PC-3 (cell line): ENCODE results near the gene FALEC.

Source experiments
- CTCF ChIP-seq: fragments of 300-600 bp; sonication (generic); conservative IDR thresholded peaks from 2 replicates; pipeline ENCODE4 v1.5.1; 2017; ENCODE audit warnings: antibody characterized with exemption, low read depth, mild to moderate bottlenecking, low read length
- EZH2 ChIP-seq: fragments of 300-600 bp; sonication (generic); IDR thresholded peaks from one replicate; pipeline ENCODE4 v1.6.1; 2017; ENCODE audit warnings: antibody characterized with exemption, mild to moderate bottlenecking, low read length; ENCODE audit not compliant: unreplicated experiment

DNA sequence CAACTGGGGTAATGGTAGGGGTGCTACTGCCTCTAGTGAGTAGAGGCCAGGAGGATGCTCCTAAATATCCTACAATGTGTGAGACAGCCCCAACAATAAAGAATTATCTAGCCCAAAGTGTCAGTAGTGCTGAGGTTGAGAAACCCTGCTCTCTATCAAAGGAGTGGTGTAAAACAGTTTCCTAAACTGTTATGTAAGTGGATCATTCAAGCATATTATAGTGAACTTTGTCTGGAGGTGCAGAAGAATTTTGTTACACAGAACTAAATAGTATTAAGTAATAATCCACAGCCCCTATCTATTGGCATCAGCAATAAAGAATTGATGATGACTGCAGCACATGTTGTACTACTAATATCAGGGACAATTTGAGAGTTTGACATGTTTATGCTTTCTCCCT is 48.6 kb upstream of the FALEC start:
- no peak for TF ChIP-seq EZH2
- no peak for TF ChIP-seq CTCF
